ENCODE data around the gene MYL6B. TPM values are rescaled to one million over a fixed set of nuclear protein-coding genes. Genes with fewer than 3 reads are reported as not detected.

The MYL6B gene
- total and polyA plus RNA-seq, 8 donors = 32.6 to 193 (median 161) TPM

DNA sequence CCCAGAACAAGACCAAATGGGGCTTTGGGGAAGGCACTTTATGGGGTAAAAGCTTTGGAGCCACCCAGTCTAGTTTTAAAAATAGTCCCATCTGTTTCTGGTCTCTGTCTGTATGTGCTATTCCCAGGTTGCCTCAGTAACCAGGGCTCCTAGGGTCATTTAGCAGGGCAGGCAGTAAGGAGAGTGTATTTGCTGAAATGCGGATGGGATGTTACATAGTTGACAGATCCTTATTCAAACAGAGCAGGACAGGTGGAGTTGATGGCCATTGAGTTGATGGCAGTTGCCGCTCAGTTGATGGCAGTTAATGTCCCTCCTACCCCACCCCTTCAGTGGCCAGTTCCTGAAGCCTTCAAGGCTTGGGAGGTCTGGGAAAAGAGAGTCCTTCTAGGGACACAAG, 29.8 kb upstream of the MYL6B start:
- DNase-seq (no peak), ATAC-seq (no peak)
- TF ChIP-seq CTCF (IDR thresholded peaks at IDR 0.05) = no peak
- H3K27ac ChIP-seq = no peak overlapping the region
- H3K36me3 ChIP-seq = peaks cover 0 to 22% of the 10 kb centered on the region in 2 donors
- no peaks in the 10 kb centered on the region for H3K27me3 ChIP-seq
- intact Hi-C loops (cut with DNase I) = loop anchor here in 1 of 2 donors (5.0 kb wide), 1 partner anchor 65 kb away; the partner anchor contains the start of gene SMARCC2
- H3K4me1 ChIP-seq = peaks cover 34 to 67% of the 10 kb centered on the region in 2 donors
- no peak overlapping the region for H3K4me3 ChIP-seq
- H3K9me3 ChIP-seq = no peaks in the 10 kb centered on the region

GRCh38 chr12:56124133-56124532, 28.3 kb upstream of the MYL6B start:
- Histone ChIP-seq H3K36me3 (peaks cover 0 to 21% of the 10 kb centered on the region in 2 donors), H3K9me3 (no peaks in the 10 kb centered on the region), H3K4me3 (no peak overlapping the region), H3K27ac (peak overlapping the region in 1 of 2 donors; percentile 84), H3K4me1 (peaks cover 28 to 60% of the 10 kb centered on the region in 2 donors), H3K27me3 (no peaks in the 10 kb centered on the region)
- intact Hi-C loops (cut with DNase I) = loop anchor here in 1 of 2 donors (5.0 kb wide), 1 partner anchor 63 kb away; the partner anchor contains the start of gene SMARCC2
- no peak for ATAC-seq
- no peak for TF ChIP-seq CTCF (IDR thresholded peaks at IDR 0.05)
- no peak for DNase-seq

DNA sequence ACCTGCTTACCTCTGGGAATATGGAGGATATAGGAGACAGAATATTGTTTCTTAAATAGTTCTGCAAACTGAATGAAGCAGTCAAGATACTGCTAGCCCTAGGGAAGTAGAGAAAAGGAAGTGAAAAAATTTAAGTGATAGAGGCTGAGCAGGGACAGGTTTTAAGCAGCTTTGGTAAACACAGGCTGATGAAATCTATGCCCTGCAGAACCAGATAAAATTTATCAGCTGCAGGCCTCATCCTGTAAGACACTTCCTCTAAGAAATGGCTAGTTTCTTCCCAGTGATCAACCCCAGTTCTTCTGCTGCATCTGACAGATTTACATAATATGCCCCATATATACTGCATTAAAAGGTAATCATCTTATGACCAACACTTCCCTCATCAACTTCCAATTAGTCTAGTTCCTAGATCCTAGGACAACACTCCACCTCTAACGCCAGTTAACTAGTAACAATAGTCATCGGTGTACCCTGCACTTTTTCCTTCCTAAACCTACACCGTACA, 25.6 kb upstream of the MYL6B start:
- peaks cover 0 to 21% of the 10 kb centered on the region in 2 donors for H3K36me3 ChIP-seq
- peaks cover 26 to 63% of the 10 kb centered on the region in 2 donors for H3K4me1 ChIP-seq
- no peak for TF ChIP-seq CTCF (IDR thresholded peaks at IDR 0.05)
- no peaks in the 10 kb centered on the region for H3K9me3 ChIP-seq
- ATAC-seq (no peak), DNase-seq (no peak)
- peak overlapping the region in 1 of 2 donors; percentile 77 for H3K4me3 ChIP-seq
- intact Hi-C loops (cut with DNase I) = no loop called here
- H3K27me3 ChIP-seq = no peaks in the 10 kb centered on the region
- peak overlapping the region; percentile 84 to 88 for H3K27ac ChIP-seq

GRCh38 chr12:56127485-56127887, 24.9 kb upstream of the MYL6B start:
- Histone ChIP-seq H3K36me3 (peaks cover 0 to 22% of the 10 kb centered on the region in 2 donors), H3K4me1 (peaks cover 26 to 59% of the 10 kb centered on the region in 2 donors), H3K4me3 (peak overlapping the region; percentile 14 to 77), H3K27me3 (no peaks in the 10 kb centered on the region), H3K27ac (peak overlapping the region; percentile 84 to 88), H3K9me3 (no peaks in the 10 kb centered on the region)
- intact Hi-C loops (cut with DNase I) = no loop called here
- no peak for TF ChIP-seq CTCF (IDR thresholded peaks at IDR 0.05)
- DNase-seq (no peak), ATAC-seq (no peak)

- peak within 1 kb of the TSS; percentile 77 to 85 for H3K4me3 ChIP-seq
- H3K9me3 ChIP-seq = no peaks in the 10 kb centered on the region
- intact Hi-C loops (cut with DNase I) = no loop called here
- ATAC-seq = peak; percentile 93
- peak; percentile 95 to 100 (median 99) for DNase-seq
- TF ChIP-seq CTCF (IDR thresholded peaks at IDR 0.05) = no peak
- H3K36me3 ChIP-seq = peaks cover 0 to 28% of the 10 kb centered on the region in 2 donors
- H3K4me1 ChIP-seq = peaks cover 26 to 57% of the 10 kb centered on the region in 2 donors
- H3K27me3 ChIP-seq = no peaks in the 10 kb centered on the region
- H3K27ac ChIP-seq = peak within 1 kb of the TSS; percentile 84 to 89
Observed at GRCh38 chr12:56127888-56128669, 24.3 kb upstream of the MYL6B start, which contains the start of gene ESYT1. Gene ESYT1, plus strand, starts transcription at chr12:56128267. Its CDS starts 53 bp downstream, at chr12:56128320.

Data from left lung (tissue), 10 donors.